Measurements from ENCODE around the gene CNTNAP5.

CNTNAP5 gene

DNA sequence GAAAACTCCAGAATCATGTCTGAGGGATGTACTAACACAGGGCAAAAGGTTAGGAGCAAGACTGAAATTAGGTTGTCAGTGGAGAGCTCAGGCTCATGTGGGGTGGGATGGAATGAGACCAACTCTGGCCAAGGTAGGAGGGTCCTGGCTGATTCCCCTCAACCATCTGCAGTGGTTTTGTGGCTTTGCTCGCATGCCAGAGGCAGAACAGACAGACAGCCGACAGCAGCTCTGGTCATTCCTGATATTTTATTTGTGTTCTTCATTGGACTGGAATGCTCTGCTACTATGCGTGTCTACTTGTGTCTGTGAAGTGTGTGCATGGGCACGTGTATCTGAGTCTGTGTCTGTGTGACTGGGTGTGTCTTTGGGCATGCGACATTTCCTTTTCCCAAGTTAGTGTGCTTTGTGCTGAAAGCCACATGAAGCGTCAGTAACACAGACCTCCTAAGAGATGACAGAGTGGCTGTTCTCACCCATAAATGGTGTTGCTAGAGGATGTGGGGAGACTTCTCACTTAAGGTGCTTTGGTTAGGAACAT is 239.5 kb downstream of the CNTNAP5 start:
- H3K36me3 ChIP-seq: no peaks in the 10 kb centered on the region
- no peaks in the 10 kb centered on the region for H3K9me3 ChIP-seq
- intact Hi-C loops (cut with DNase I; ENCODE audit: low total_unique reads): no loop called here
- TF ChIP-seq, protein P1, sequence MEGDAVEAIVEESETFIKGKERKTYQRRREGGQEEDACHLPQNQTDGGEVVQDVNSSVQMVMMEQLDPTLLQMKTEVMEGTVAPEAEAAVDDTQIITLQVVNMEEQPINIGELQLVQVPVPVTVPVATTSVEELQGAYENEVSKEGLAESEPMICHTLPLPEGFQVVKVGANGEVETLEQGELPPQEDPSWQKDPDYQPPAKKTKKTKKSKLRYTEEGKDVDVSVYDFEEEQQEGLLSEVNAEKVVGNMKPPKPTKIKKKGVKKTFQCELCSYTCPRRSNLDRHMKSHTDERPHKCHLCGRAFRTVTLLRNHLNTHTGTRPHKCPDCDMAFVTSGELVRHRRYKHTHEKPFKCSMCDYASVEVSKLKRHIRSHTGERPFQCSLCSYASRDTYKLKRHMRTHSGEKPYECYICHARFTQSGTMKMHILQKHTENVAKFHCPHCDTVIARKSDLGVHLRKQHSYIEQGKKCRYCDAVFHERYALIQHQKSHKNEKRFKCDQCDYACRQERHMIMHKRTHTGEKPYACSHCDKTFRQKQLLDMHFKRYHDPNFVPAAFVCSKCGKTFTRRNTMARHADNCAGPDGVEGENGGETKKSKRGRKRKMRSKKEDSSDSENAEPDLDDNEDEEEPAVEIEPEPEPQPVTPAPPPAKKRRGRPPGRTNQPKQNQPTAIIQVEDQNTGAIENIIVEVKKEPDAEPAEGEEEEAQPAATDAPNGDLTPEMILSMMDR (IDR thresholded peaks at IDR 0.05): no peak
- H3K4me1 ChIP-seq: no peaks in the 10 kb centered on the region
- DNase-seq: no peak
- H3K4me3 ChIP-seq: no peak overlapping the region
- no peak overlapping the region for H3K27ac ChIP-seq
- H3K27me3 ChIP-seq: no peaks in the 10 kb centered on the region

- DNase-seq: no peak
- Histone ChIP-seq H3K27ac (no peak overlapping the region), H3K4me1 (no peaks in the 10 kb centered on the region), H3K27me3 (no peaks in the 10 kb centered on the region), H3K36me3 (no peaks in the 10 kb centered on the region), H3K9me3 (no peaks in the 10 kb centered on the region), H3K4me3 (no peak overlapping the region)
- TF ChIP-seq, protein P1 (IDR thresholded peaks at IDR 0.05): no peak
- intact Hi-C loops (cut with DNase I; ENCODE audit: low total_unique reads): no loop called here
Observed at GRCh38 chr2:124267794-124268193, 242.7 kb downstream of the CNTNAP5 start.

GRCh38 chr2:124269348-124269747 is 244.3 kb downstream of the CNTNAP5 start:
- intact Hi-C loops (cut with DNase I; ENCODE audit: low total_unique reads): no loop called here
- TF ChIP-seq, protein P1 (IDR thresholded peaks at IDR 0.05): no peak
- H3K27ac ChIP-seq: no peak overlapping the region
- H3K36me3 ChIP-seq: no peaks in the 10 kb centered on the region
- DNase-seq: no peak
- no peaks in the 10 kb centered on the region for H3K4me1 ChIP-seq
- H3K9me3 ChIP-seq: no peaks in the 10 kb centered on the region
- H3K27me3 ChIP-seq: no peaks in the 10 kb centered on the region
- H3K4me3 ChIP-seq: no peak overlapping the region

DNA sequence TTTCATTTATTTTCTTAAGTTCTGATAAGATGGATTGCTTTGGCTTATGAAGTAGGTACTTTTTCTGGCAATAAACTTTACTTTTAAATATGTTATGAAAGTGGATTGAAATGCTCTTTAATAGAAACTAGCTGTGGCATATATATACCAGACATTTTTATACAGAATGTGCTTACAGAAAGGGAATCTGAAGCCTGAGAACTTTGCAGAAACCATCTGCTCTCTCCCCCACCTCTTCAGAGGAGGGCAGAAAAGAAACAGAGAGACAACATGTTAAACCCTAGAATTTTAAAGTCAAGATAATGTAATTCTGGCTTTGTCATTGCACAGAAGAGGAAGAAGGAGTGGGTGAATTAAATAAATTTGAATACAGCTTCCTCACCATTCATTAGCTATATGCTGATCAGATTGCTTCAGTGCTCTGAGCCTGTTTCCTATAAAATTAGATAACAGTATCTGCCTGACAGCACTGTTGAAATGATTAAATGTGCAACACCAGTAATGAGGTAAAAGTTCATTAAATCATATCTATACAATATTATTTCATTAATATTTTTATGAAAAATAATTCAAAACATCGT is 247.3 kb downstream of the CNTNAP5 start:
- Histone ChIP-seq H3K36me3 (no peaks in the 10 kb centered on the region), H3K4me1 (no peaks in the 10 kb centered on the region), H3K9me3 (no peaks in the 10 kb centered on the region), H3K4me3 (no peak overlapping the region), H3K27ac (no peak overlapping the region), H3K27me3 (no peaks in the 10 kb centered on the region)
- DNase-seq: no peak
- TF ChIP-seq, protein P1 (IDR thresholded peaks at IDR 0.05): no peak
- intact Hi-C loops (cut with DNase I; ENCODE audit: low total_unique reads): no loop called here

DNA sequence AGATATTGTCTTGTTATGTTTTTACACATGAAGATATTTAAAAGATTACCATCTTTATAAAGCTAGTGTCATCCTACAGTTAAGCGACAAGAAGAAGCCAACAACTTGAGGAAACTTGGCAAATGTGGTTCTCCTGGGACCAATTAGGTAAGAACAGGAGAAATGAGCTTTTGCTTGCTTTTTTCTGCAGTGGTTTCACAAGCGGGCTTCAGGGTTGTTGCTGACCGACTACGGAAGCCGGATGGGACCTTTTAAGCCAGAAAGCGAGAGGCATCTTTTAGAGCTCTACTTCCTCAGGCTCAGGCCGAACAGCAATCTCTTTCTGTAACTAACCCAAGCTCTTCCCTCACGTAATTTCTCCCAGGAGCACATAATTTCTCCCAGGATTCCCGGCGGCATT is 256.5 kb downstream of the CNTNAP5 start:
- TF ChIP-seq, protein P1 (IDR thresholded peaks at IDR 0.05): no peak
- Histone ChIP-seq H3K4me1 (no peaks in the 10 kb centered on the region), H3K9me3 (no peaks in the 10 kb centered on the region), H3K36me3 (no peaks in the 10 kb centered on the region), H3K4me3 (no peak overlapping the region), H3K27me3 (no peaks in the 10 kb centered on the region), H3K27ac (no peak overlapping the region)
- no peak for DNase-seq
- intact Hi-C loops (cut with DNase I; ENCODE audit: low total_unique reads): no loop called here

GRCh38 chr2:124283096-124283495 is 258.0 kb downstream of the CNTNAP5 start:
- TF ChIP-seq, protein P1 (IDR thresholded peaks at IDR 0.05): no peak
- H3K36me3 ChIP-seq: no peaks in the 10 kb centered on the region
- intact Hi-C loops (cut with DNase I; ENCODE audit: low total_unique reads): no loop called here
- H3K4me3 ChIP-seq: no peak overlapping the region
- no peak for DNase-seq
- no peak overlapping the region for H3K27ac ChIP-seq
- H3K4me1 ChIP-seq: no peaks in the 10 kb centered on the region
- no peaks in the 10 kb centered on the region for H3K9me3 ChIP-seq
- H3K27me3 ChIP-seq: no peaks in the 10 kb centered on the region

Data from tibial artery (tissue), 4 donors.